HS-5 (cell line): ENCODE data around the gene ANKRD65.
A peak's percentile ranks its signal among the peaks of the same experiment; 100 is the strongest.
"Not testable (repeated sequence)": the region's sequence is repeated elsewhere in the genome, so short reads cannot be mapped to it uniquely, and the experiment has no call there.

ENCODE experiments used
- DNase-seq: peaks from one replicate; pipeline ENCODE4 v3.0.0-alpha.2; 2012; ENCODE audit warnings: low read depth

Gene ANKRD65

GRCh38 chr1:1393428-1393827 is 27.6 kb downstream of the ANKRD65 start:
- no peak for DNase-seq

GRCh38 chr1:1393014-1393413 is 28.1 kb downstream of the ANKRD65 start:
- no peak for DNase-seq

GRCh38 chr1:1391225-1391624 is 29.9 kb downstream of the ANKRD65 start:
- no peak for DNase-seq

- DNase-seq = no peak
These were observed 30.4 kb downstream of the ANKRD65 start for GRCh38 chr1:1390675-1391074.

GRCh38 chr1:1388078-1388472 is 33.0 kb downstream of the ANKRD65 start:
- DNase-seq = no peak

GRCh38 chr1:1387098-1388077 is 33.7 kb downstream of the ANKRD65 start:
- DNase-seq = no peak

- no peak for DNase-seq
These were observed 35.1 kb downstream of the ANKRD65 start for GRCh38 chr1:1385931-1386330.

- not testable (repeated sequence) for DNase-seq
These were observed 35.7 kb downstream of the ANKRD65 start for GRCh38 chr1:1385339-1385738.

- no peak for DNase-seq
These were observed 39.8 kb downstream of the ANKRD65 start for GRCh38 chr1:1381294-1381693.

- no peak for DNase-seq
These were observed 40.2 kb downstream of the ANKRD65 start for GRCh38 chr1:1380860-1381259.

- DNase-seq = no peak
These were observed 43.4 kb downstream of the ANKRD65 start for GRCh38 chr1:1377540-1378205.

- no peak for DNase-seq
These were observed 44.4 kb downstream of the ANKRD65 start for GRCh38 chr1:1376551-1377226.

- DNase-seq = peak; percentile 98
These were observed 46.0 kb downstream of the ANKRD65 start, which contains the start of gene AURKAIP1 for GRCh38 chr1:1374929-1375662. TSS of gene AURKAIP1 (minus strand) at chr1:1375207. CDS start at chr1:1374756, 451 bp downstream.

- DNase-seq = no peak
These were observed 46.5 kb downstream of the ANKRD65 start for GRCh38 chr1:1374589-1374928.

- DNase-seq = no peak
These were observed 47.1 kb downstream of the ANKRD65 start for GRCh38 chr1:1373815-1374588.

GRCh38 chr1:1373051-1373814 is 47.8 kb downstream of the ANKRD65 start:
- DNase-seq = no peak

- DNase-seq = no peak
These were observed 49.0 kb downstream of the ANKRD65 start for GRCh38 chr1:1371746-1372711.

- no peak for DNase-seq
These were observed 49.7 kb downstream of the ANKRD65 start for GRCh38 chr1:1371364-1371745.

GRCh38 chr1:1370771-1371300 is 50.2 kb downstream of the ANKRD65 start:
- DNase-seq = no peak
